ENCODE results near the gene MYF6. TPM values are rescaled to one million over a fixed set of nuclear protein-coding genes. Genes with fewer than 3 reads are reported as not detected.

MYF6 gene
- total and polyA plus RNA-seq, 11 donors = 0.21 to 0.69 (median 0.47) TPM; not detected in 8

GRCh38 chr12:80681786-80682185, 25.6 kb upstream of the MYF6 start:
- H3K36me3 ChIP-seq = no peaks in the 10 kb centered on the region
- H3K27me3 ChIP-seq = no peaks in the 10 kb centered on the region
- no peak overlapping the region for H3K4me3 ChIP-seq
- TF ChIP-seq POLR2A (IDR thresholded peaks at IDR 0.05) (no peak), CTCF (IDR thresholded peaks at IDR 0.05) (no peak)
- DNase-seq = no peak
- intact Hi-C loops (cut with DNase I) = no loop called here
- WGBS, 4 donors = 79 to 88% (median 84%) methylated on average over 3 of the region's 3 CpGs
- no peaks in the 10 kb centered on the region for H3K4me1 ChIP-seq
- ATAC-seq = no peak
- H3K27ac ChIP-seq = no peak overlapping the region
- peaks cover 0 to 7% (median 0%) of the 10 kb centered on the region in 12 donors for H3K9me3 ChIP-seq

GRCh38 chr12:80684077-80684495, 23.3 kb upstream of the MYF6 start:
- no peak for TF ChIP-seq CTCF (IDR thresholded peaks at IDR 0.05)
- H3K4me1 ChIP-seq = no peaks in the 10 kb centered on the region
- no peaks in the 10 kb centered on the region for H3K27me3 ChIP-seq
- H3K27ac ChIP-seq = no peak overlapping the region
- ATAC-seq = no peak
- WGBS, 4 donors = 40 to 48% (median 45%) methylated on average over 7 of the region's 7 CpGs
- no peak overlapping the region for H3K4me3 ChIP-seq
- no peaks in the 10 kb centered on the region for H3K36me3 ChIP-seq
- intact Hi-C loops (cut with DNase I) = no loop called here
- H3K9me3 ChIP-seq = peaks cover 0 to 11% (median 0%) of the 10 kb centered on the region in 12 donors
- DNase-seq = no peak

- Histone ChIP-seq H3K27me3 (no peaks in the 10 kb centered on the region), H3K36me3 (no peaks in the 10 kb centered on the region), H3K4me3 (no peak overlapping the region), H3K4me1 (no peaks in the 10 kb centered on the region), H3K9me3 (peaks cover 0 to 11% (median 0%) of the 10 kb centered on the region in 12 donors), H3K27ac (no peak overlapping the region)
- 74 to 91% (median 81%) methylated on average over 1 of the region's 1 CpG for WGBS, 4 donors
- DNase-seq (no peak), ATAC-seq (no peak)
- intact Hi-C loops (cut with DNase I) = no loop called here
- no peak for TF ChIP-seq CTCF (IDR thresholded peaks at IDR 0.05)
- TF ChIP-seq POLR2A (IDR thresholded peaks at IDR 0.05) = no peak
Observed at GRCh38 chr12:80690090-80690489, 17.3 kb upstream of the MYF6 start.

GRCh38 chr12:80690513-80690912, 16.9 kb upstream of the MYF6 start:
- H3K27me3 ChIP-seq = no peaks in the 10 kb centered on the region
- no peaks in the 10 kb centered on the region for H3K36me3 ChIP-seq
- peaks cover 0 to 11% (median 0%) of the 10 kb centered on the region in 12 donors for H3K9me3 ChIP-seq
- intact Hi-C loops (cut with DNase I) = no loop called here
- no peak overlapping the region for H3K4me3 ChIP-seq
- no peaks in the 10 kb centered on the region for H3K4me1 ChIP-seq
- TF ChIP-seq POLR2A (IDR thresholded peaks at IDR 0.05) = no peak
- TF ChIP-seq CTCF (IDR thresholded peaks at IDR 0.05) = no peak
- 63 to 73% (median 67%) methylated on average over 2 of the region's 2 CpGs for WGBS, 4 donors
- DNase-seq = no peak
- ATAC-seq = no peak
- H3K27ac ChIP-seq = no peak overlapping the region
